ENCODE data around the gene NR3C2.
"Not testable (repeated sequence)": the region's sequence is repeated elsewhere in the genome, so short reads cannot be mapped to it uniquely, and the experiment has no call there.

The NR3C2 gene

DNA sequence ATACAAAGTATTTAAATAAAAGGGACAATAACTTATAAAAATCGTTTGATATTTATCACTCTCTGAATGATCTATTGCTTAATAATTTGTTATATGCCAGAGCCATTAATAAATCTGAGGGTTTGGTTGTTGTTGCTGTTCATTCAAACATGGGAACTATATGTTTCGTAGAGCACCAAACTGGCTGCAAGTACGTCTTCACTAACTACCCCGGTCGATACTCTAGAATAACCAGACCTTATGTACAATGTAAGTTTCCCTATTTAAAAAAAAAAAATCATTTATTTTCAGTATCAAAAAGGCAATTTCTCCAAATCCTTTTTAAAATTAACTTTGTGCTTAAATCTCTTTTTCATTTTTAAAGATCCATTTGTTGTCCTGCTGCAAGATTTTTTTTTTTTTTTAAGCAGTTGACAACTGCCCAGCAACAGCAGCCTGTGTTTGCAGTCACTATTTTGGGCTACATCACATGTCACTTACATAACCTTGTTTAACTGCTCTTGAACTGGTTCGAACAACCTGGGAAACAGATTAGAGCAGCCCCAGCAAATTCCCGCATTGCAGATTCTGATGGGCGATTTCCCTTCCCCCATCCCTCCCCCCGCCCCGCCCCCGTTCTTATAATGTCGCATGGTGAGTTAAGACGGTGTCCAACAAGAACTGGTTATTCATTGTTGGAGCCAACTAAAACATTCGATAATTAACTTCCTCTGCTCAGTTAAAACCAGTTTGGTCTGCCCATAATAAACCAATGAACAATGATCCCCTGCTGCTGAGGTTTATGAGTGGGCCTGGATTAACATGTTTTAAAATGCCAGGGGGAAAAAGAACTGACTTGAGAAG, 238.9 kb downstream of the NR3C2 start:
- TF ChIP-seq, protein P1, sequence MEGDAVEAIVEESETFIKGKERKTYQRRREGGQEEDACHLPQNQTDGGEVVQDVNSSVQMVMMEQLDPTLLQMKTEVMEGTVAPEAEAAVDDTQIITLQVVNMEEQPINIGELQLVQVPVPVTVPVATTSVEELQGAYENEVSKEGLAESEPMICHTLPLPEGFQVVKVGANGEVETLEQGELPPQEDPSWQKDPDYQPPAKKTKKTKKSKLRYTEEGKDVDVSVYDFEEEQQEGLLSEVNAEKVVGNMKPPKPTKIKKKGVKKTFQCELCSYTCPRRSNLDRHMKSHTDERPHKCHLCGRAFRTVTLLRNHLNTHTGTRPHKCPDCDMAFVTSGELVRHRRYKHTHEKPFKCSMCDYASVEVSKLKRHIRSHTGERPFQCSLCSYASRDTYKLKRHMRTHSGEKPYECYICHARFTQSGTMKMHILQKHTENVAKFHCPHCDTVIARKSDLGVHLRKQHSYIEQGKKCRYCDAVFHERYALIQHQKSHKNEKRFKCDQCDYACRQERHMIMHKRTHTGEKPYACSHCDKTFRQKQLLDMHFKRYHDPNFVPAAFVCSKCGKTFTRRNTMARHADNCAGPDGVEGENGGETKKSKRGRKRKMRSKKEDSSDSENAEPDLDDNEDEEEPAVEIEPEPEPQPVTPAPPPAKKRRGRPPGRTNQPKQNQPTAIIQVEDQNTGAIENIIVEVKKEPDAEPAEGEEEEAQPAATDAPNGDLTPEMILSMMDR (conservative IDR thresholded peaks at IDR 0.05; ENCODE audit: control insufficient read depth, insufficient read depth, low read depth, low read length), result no peak
- H3K4me3 ChIP-seq (ENCODE audit: control insufficient read depth, low read depth, low read length), result no peak overlapping the region
- no peak for DNase-seq (ENCODE audit: low read depth)

DNA sequence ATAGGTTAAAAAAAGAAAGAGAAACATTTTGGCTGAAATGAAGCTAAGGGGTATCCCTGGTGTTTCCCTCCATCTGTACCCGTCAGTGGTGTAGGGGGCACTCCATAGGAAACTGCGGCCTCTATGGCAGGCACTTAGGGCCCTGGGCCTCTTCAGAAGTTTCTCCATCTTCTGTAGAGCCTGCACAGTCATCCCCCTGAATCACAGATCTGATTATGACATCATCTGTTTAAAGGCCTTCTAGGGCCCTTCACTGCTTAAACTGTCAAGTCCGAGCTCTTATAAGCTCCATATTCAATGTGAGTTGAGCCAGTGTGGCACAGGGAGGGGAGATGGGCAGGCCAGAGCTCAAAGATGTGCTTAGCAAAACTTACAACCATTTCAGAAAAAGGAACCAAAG, 241.3 kb downstream of the NR3C2 start:
- no peak overlapping the region for H3K4me3 ChIP-seq (ENCODE audit: control insufficient read depth, low read depth, low read length)
- DNase-seq (ENCODE audit: low read depth), result no peak
- TF ChIP-seq, protein P1 (conservative IDR thresholded peaks at IDR 0.05; ENCODE audit: control insufficient read depth, insufficient read depth, low read depth, low read length), result no peak

GRCh38 chr4:148196164-148196563, 246.1 kb downstream of the NR3C2 start:
- no peak for DNase-seq (ENCODE audit: low read depth)
- no peak overlapping the region for H3K4me3 ChIP-seq (ENCODE audit: control insufficient read depth, low read depth, low read length)
- TF ChIP-seq, protein P1 (conservative IDR thresholded peaks at IDR 0.05; ENCODE audit: control insufficient read depth, insufficient read depth, low read depth, low read length), result no peak

DNA sequence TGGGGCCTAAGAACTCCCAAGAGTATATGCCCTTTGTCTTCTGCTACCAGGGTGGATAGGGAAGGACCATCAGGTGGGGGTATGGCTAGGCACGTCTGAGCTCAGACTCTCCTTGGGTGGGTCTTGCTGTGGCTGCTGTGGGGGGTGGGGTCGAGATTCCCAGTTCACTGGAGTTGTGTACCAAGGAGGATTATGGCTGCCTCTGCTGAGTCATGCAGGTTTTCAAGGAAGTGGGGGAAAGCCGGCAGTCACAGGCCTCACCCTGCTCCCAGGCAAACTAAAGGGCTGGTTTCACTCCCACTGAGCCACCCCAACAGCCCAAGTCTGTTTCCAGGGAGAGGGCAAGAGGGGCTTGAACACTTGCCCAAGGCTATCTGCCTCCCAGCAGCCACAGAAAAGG, 249.7 kb downstream of the NR3C2 start:
- no peak for DNase-seq (ENCODE audit: low read depth)
- TF ChIP-seq, protein P1 (conservative IDR thresholded peaks at IDR 0.05; ENCODE audit: control insufficient read depth, insufficient read depth, low read depth, low read length), result no peak
- H3K4me3 ChIP-seq (ENCODE audit: control insufficient read depth, low read depth, low read length), result no peak overlapping the region

- not testable (repeated sequence) for H3K4me3 ChIP-seq (ENCODE audit: control insufficient read depth, low read depth, low read length); DNase-seq (ENCODE audit: low read depth)
Measured at GRCh38 chr4:148187454-148188222, 254.6 kb downstream of the NR3C2 start.

DNA sequence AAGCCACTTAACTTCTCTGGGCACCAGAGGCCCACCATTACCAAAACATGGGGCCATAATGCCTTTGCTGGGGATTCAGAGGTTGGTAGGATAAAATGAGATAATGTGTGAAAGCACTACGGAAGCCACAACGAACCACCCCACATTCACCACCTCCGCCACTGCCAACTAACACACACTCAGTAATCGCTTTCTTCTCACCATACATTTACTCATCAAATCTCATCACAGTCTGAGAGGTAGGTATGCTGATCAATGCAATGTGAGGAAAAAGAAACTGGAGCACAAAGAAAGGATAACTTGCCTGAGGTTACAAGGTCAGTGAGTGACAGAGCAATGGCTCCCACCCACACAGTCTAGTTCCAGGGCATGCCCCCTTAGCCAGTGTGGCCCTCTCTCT, 257.3 kb downstream of the NR3C2 start:
- no peak for DNase-seq (ENCODE audit: low read depth)
- H3K4me3 ChIP-seq (ENCODE audit: control insufficient read depth, low read depth, low read length), result no peak overlapping the region
- TF ChIP-seq, protein P1 (conservative IDR thresholded peaks at IDR 0.05; ENCODE audit: control insufficient read depth, insufficient read depth, low read depth, low read length), result no peak

GRCh38 chr4:148182230-148182911, 259.8 kb downstream of the NR3C2 start:
- TF ChIP-seq, protein P1 (conservative IDR thresholded peaks at IDR 0.05; ENCODE audit: control insufficient read depth, insufficient read depth, low read depth, low read length), result no peak
- no peak for DNase-seq (ENCODE audit: low read depth)
- H3K4me3 ChIP-seq (ENCODE audit: control insufficient read depth, low read depth, low read length), result no peak overlapping the region
